Measurements from ENCODE around the gene OR2C3.

- TF ChIP-seq CTCF (IDR thresholded peaks at IDR 0.05) (no peak), POLR2A (IDR thresholded peaks at IDR 0.05) (no peak)
Observed at GRCh38 chr1:247518613-247518891, 17.7 kb downstream of the OR2C3 start.
